ENCODE results near the gene EFNB2. TPM values are rescaled to one million over a fixed set of nuclear protein-coding genes. Genes with fewer than 3 reads are reported as not detected.

EFNB2 gene
- total RNA-seq, 1 experiment from 2014 or later: 68.0 TPM

DNA sequence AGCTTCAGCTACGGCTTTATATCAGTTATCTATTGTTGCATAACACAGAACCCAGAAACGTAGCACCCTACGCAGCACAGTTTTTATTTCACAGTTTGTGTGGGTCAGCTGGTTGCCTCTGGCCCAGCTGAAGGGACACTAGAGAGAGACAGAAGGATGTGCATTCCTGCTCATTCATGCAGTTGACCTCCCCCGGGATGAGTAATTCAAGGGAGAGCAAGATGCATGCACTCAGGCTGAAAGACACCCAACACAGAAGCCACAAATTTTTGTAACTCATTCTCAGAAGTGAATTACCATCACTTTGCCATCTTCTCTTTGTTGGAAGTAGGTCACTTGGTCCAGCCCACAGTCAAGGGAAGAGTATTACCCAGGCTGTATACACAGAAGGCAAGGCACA is 89.5 kb downstream of the EFNB2 start:
- CTCF ChIA-PET: no interaction called here
- DNase-seq: no peak
- Histone ChIP-seq H3K4me3 (ENCODE audit: low read depth, low read length) (no peak overlapping the region), H3K36me3 (ENCODE audit: control insufficient read depth, insufficient read depth, low read length) (no peaks in the 10 kb centered on the region), H3K27me3 (replicated peaks; ENCODE audit: control insufficient read depth, insufficient read depth, low read length) (no peaks in the 10 kb centered on the region), H3K9me3 (0 out of 2 replicates have a peak, but pooled peaks cover 7% of the 10 kb centered on the region), H3K4me1 (no peaks in the 10 kb centered on the region)
- Mint-ChIP-seq H3K36me3 (ENCODE audit: insufficient read depth, unreplicated experiment) (no peaks in the 10 kb centered on the region), H3K27me3 (ENCODE audit: insufficient read depth, unreplicated experiment) (no peaks in the 10 kb centered on the region), H3K27ac (ENCODE audit: unreplicated experiment) (no peak overlapping the region), H3K9me3 (ENCODE audit: unreplicated experiment) (no peaks in the 10 kb centered on the region), H3K4me3 (ENCODE audit: unreplicated experiment) (no peak overlapping the region), H3K4me1 (ENCODE audit: low read depth, unreplicated experiment) (no peaks in the 10 kb centered on the region)
- POLR2A ChIA-PET: no interaction called here
- no TSS peak for BruUV-seq (replicated peaks)
- TF ChIP-seq, protein P1, sequence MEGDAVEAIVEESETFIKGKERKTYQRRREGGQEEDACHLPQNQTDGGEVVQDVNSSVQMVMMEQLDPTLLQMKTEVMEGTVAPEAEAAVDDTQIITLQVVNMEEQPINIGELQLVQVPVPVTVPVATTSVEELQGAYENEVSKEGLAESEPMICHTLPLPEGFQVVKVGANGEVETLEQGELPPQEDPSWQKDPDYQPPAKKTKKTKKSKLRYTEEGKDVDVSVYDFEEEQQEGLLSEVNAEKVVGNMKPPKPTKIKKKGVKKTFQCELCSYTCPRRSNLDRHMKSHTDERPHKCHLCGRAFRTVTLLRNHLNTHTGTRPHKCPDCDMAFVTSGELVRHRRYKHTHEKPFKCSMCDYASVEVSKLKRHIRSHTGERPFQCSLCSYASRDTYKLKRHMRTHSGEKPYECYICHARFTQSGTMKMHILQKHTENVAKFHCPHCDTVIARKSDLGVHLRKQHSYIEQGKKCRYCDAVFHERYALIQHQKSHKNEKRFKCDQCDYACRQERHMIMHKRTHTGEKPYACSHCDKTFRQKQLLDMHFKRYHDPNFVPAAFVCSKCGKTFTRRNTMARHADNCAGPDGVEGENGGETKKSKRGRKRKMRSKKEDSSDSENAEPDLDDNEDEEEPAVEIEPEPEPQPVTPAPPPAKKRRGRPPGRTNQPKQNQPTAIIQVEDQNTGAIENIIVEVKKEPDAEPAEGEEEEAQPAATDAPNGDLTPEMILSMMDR (IDR thresholded peaks at IDR 0.05; ENCODE audit: insufficient read depth in 1 of 2, low read depth in 1 of 2, low read length in 1 of 2, severe bottlenecking in 1 of 2, unreplicated experiment in 1 of 2): no peak
- intact Hi-C loops (cut with micrococcal nuclease; ENCODE audit: unreplicated experiment): no loop called here

DNA sequence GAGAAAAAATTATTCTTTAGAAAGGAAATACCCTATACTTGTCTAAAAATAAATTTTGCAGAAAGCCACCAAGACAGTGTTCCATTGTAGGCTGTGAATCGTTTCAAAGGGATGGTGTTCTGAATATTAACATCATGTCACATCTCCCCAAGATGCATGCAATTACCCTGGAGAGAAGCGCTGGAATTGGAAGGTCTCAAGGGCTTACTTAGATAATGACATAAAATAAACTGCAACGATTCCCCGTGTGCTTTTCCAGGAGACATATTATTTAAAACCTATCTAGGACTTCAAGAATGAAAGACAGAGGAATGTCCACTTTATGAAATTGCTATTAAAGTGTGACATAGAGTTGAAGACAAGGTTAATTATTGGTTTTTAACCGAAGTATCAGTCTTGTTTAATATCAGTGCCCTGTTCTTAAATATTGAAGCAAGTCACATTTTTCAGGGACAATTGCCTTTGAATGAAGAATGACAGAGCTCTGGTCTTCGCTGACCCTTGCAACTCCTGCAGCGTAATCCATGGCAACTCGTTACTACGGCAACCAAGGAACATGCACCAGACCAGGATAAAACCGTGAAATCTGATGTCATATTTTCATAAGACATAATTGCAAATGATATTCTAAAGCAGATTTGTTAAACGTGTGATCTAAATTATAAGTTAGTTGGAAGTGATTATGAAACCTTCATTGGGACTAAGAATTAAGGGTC is 91.7 kb downstream of the EFNB2 start:
- ChIA-PET POLR2A (no interaction called here), CTCF (no interaction called here)
- no TSS peak for BruUV-seq (replicated peaks)

DNA sequence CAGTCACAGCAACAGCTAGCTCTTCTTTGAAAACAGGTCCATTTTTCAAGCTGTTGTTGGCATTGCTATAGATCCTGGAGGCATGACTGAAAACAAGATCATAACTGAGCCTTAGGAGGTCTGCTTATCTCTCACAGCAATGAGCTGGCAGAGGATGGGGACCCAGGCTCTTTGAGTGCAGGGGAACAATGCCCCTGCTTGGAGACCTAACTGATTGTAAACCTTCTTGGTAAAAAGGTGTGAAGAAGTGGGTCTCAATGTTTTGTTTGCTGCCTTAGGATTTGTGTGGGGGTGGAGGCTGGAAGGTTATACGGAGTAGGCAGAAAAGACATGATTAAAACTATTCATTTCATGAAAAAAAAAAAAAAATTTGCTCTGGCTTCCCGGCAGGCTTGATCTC is 94.6 kb downstream of the EFNB2 start:
- no peaks in the 10 kb centered on the region for H3K4me1 ChIP-seq
- DNase-seq: no peak
- no TSS peak for BruUV-seq (replicated peaks)
- no peak overlapping the region for H3K27ac Mint-ChIP-seq (ENCODE audit: unreplicated experiment)
- H3K27me3 Mint-ChIP-seq (ENCODE audit: insufficient read depth, unreplicated experiment): peaks cover 3% of the 10 kb centered on the region
- no peak overlapping the region for H3K4me3 Mint-ChIP-seq (ENCODE audit: unreplicated experiment)
- intact Hi-C loops (cut with micrococcal nuclease; ENCODE audit: unreplicated experiment): no loop called here
- H3K9me3 Mint-ChIP-seq (ENCODE audit: unreplicated experiment): no peaks in the 10 kb centered on the region
- TF ChIP-seq, protein P1 (IDR thresholded peaks at IDR 0.05; ENCODE audit: insufficient read depth in 1 of 2, low read depth in 1 of 2, low read length in 1 of 2, severe bottlenecking in 1 of 2, unreplicated experiment in 1 of 2): no peak
- no peaks in the 10 kb centered on the region for H3K36me3 ChIP-seq (ENCODE audit: control insufficient read depth, insufficient read depth, low read length)
- H3K4me1 Mint-ChIP-seq (ENCODE audit: low read depth, unreplicated experiment): no peaks in the 10 kb centered on the region
- H3K27me3 ChIP-seq (replicated peaks; ENCODE audit: control insufficient read depth, insufficient read depth, low read length): no peaks in the 10 kb centered on the region
- ChIA-PET POLR2A (interaction anchor here (0.6 kb wide), 1 partner anchor 1357 kb away, joined by 4 read pairs; no protein-coding TSS in a partner anchor), CTCF (no interaction called here)
- no peaks in the 10 kb centered on the region for H3K36me3 Mint-ChIP-seq (ENCODE audit: insufficient read depth, unreplicated experiment)
- no peak overlapping the region for H3K4me3 ChIP-seq (ENCODE audit: low read depth, low read length)
- no peaks in the 10 kb centered on the region for H3K9me3 ChIP-seq

More for the DNA sequence above, 91.7 kb downstream of the EFNB2 start:
- Histone ChIP-seq H3K27me3 (replicated peaks; ENCODE audit: control insufficient read depth, insufficient read depth, low read length) (no peaks in the 10 kb centered on the region), H3K4me3 (ENCODE audit: low read depth, low read length) (no peak overlapping the region), H3K9me3 (no peaks in the 10 kb centered on the region), H3K4me1 (no peaks in the 10 kb centered on the region), H3K36me3 (ENCODE audit: control insufficient read depth, insufficient read depth, low read length) (no peaks in the 10 kb centered on the region)
- Mint-ChIP-seq H3K27me3 (ENCODE audit: insufficient read depth, unreplicated experiment) (peaks cover 1% of the 10 kb centered on the region), H3K36me3 (ENCODE audit: insufficient read depth, unreplicated experiment) (no peaks in the 10 kb centered on the region), H3K4me3 (ENCODE audit: unreplicated experiment) (no peak overlapping the region), H3K4me1 (ENCODE audit: low read depth, unreplicated experiment) (no peaks in the 10 kb centered on the region), H3K9me3 (ENCODE audit: unreplicated experiment) (no peaks in the 10 kb centered on the region), H3K27ac (ENCODE audit: unreplicated experiment) (no peak overlapping the region)
- intact Hi-C loops (cut with micrococcal nuclease; ENCODE audit: unreplicated experiment): no loop called here
- DNase-seq: no peak
- TF ChIP-seq, protein P1 (IDR thresholded peaks at IDR 0.05; ENCODE audit: insufficient read depth in 1 of 2, low read depth in 1 of 2, low read length in 1 of 2, severe bottlenecking in 1 of 2, unreplicated experiment in 1 of 2): no peak

Other genes starting within 250 kb of the EFNB2 start
- gene ARGLU1, start 32.5 kb upstream of the EFNB2 start, total RNA-seq (2022): 127 and 137 TPM in 2 replicates

All from Caco-2 (cell line).